Fibroblast of skin of left quadriceps (primary cell): ENCODE data around the gene MOCS1.

Experiments used
- DNase-seq, 2 experiments: peaks; one replicate each; pipeline ENCODE4 v3.0.0-alpha.2; 2013; ENCODE audit warnings: low read depth in 2 of 2

The MOCS1 gene

DNA sequence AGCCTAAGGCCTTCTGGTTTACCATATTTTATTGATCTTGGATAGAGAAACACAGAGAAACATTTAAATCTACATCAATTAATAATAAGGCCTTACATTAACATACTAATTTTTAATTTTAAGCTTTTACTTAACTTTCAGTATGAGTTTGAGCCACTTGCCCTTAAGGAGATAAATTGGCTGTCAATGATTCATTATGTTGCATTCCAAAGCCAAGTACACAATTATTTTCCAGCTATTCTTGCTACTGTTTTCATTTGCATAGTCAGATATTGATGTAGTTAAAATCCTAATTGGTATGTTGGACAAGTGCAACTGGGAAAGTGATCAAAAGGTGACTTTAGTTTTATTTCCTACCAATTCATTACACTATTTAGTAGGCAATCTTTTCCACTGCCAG, 58.2 kb downstream of the MOCS1 start:
- no peak for DNase-seq

- no peak for DNase-seq
These were observed 60.8 kb downstream of the MOCS1 start for GRCh38 chr6:39873439-39873838.

- no peak for DNase-seq
These were observed 63.3 kb downstream of the MOCS1 start for GRCh38 chr6:39870950-39871349.

GRCh38 chr6:39867592-39867991, 66.7 kb downstream of the MOCS1 start:
- DNase-seq = no peak

GRCh38 chr6:39865011-39865888, 69.0 kb downstream of the MOCS1 start:
- DNase-seq = no peak

DNA sequence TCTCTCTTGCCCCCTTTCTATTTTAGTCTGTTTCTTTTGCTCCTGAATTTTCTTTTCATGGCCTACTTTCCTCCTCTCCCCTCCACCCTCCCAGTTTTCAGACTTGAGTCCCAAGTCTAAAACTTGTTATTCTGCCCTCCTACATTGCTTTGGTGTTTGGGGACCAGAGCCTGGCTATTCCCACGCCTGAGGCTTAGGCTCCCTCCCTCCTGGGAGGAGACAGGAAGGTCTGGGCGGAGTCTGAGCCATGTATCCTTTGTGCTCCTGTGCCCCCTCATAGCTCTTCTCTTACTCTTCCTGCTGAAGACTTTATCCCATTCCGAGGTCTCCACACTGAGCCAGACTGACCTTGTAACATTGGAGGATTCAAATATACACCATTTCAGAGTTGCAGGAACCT, 72.6 kb downstream of the MOCS1 start:
- no peak for DNase-seq

GRCh38 chr6:39859025-39859424, 75.2 kb downstream of the MOCS1 start:
- no peak for DNase-seq

- no peak for DNase-seq
These were observed 78.8 kb downstream of the MOCS1 start for GRCh38 chr6:39855356-39855995.
